Activated CD8-positive, alpha-beta memory T cell treated with anti-CD3 and anti-CD28 coated beads, Interleukin-2, amount 50 U/mL, for 4 hours (primary cell): ENCODE data around the gene SFXN5.

Source experiments
- DNase-seq: peaks from one replicate; pipeline ENCODE4 v3.0.0-alpha.2; 2020

SFXN5 gene

DNA sequence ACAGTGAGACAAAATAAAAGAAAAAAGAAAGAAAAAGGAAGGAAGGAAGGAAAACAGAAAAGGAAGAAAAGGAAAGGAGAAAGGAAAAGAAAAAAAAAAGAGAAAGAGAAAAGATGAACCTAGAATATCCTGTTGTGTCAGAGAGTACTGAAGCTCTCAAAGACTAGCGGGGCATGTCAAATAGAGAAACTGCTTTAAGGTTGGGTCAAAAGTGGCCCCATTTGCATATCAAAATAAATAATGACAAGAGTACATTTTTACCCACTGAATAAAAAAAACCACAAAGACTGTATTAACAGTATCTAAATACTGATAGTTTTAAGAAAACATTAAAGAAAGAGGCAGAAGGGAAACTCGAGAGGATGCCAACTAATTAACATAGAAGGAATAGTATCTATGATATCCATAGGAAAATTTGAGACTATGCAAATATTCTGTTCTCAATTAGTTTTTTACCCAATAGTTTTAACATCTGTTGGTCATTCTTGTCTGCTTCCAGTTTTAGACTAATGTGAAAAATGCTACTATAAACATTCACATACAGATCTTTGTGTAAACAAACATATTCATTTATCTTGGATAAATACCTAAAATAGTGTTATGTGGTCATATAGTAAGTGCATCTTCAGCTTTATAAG lies 53.2 kb downstream of the SFXN5 start:
- DNase-seq, result no peak

- DNase-seq, result no peak
Observed at GRCh38 chr2:73013936-73014335, 57.6 kb downstream of the SFXN5 start.

- DNase-seq, result no peak
Observed at GRCh38 chr2:73009177-73009839, 62.2 kb downstream of the SFXN5 start.

DNA sequence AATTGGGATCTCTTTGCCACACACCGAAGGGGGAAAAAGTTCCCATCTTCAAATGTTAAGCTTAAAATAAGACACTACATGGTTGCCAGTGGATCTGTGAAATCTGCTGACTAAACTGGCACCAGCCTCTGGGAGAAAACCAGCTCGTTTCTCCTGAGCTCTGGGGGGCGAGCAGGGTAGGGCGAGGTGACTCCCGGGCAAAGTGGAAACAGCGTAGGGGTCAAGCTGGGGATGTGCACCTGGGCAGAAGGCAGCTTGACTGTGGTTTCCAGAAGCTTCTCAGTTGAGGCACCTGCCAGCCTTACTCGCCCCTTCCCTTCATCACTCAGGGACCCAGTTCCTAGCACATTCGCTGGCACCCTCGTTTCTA lies 62.8 kb downstream of the SFXN5 start:
- DNase-seq, result no peak

- DNase-seq, result no peak
Observed at GRCh38 chr2:73007991-73008765, 63.3 kb downstream of the SFXN5 start.

GRCh38 chr2:73006969-73007710 lies 64.4 kb downstream of the SFXN5 start:
- no peak for DNase-seq

DNA sequence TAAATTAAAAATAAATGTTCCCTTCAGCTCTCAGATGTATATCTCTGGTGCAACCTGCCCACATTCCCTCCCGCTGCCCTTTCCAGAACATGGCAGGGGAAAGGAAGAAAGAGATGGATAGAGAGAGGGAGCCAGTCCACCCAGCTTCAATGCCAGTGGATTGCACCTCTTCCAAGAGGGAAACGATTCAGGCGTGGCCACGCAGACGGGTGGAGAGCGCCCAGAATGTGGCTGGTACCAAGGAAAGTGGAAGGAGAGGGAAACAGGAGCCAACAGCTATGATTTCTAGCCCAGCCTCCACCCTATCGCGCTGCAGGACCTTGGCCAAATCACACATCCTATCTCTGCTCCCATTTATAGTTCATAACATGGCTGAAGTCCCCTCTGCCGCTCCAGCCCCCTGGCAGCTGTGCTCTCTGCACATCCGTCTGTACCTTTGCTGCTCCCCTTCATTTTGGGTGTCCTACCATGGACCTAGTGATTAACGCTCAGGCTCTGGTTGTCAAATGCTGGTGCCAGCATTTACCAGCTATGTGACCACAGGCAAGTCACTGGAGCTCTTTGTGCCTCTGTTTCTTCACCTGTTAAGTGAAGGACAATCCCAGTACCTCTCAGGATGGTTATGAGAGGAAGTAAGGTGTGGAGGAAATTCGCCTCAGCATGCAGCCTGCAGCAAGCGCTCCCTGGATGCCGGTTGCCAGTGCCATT lies 66.5 kb downstream of the SFXN5 start:
- no peak for DNase-seq

- DNase-seq, result no peak
Observed at GRCh38 chr2:73004466-73004865, 67.0 kb downstream of the SFXN5 start.

GRCh38 chr2:73003027-73003426 lies 68.5 kb downstream of the SFXN5 start:
- DNase-seq, result no peak

GRCh38 chr2:73000808-73001570 lies 70.5 kb downstream of the SFXN5 start:
- DNase-seq, result no peak

DNA sequence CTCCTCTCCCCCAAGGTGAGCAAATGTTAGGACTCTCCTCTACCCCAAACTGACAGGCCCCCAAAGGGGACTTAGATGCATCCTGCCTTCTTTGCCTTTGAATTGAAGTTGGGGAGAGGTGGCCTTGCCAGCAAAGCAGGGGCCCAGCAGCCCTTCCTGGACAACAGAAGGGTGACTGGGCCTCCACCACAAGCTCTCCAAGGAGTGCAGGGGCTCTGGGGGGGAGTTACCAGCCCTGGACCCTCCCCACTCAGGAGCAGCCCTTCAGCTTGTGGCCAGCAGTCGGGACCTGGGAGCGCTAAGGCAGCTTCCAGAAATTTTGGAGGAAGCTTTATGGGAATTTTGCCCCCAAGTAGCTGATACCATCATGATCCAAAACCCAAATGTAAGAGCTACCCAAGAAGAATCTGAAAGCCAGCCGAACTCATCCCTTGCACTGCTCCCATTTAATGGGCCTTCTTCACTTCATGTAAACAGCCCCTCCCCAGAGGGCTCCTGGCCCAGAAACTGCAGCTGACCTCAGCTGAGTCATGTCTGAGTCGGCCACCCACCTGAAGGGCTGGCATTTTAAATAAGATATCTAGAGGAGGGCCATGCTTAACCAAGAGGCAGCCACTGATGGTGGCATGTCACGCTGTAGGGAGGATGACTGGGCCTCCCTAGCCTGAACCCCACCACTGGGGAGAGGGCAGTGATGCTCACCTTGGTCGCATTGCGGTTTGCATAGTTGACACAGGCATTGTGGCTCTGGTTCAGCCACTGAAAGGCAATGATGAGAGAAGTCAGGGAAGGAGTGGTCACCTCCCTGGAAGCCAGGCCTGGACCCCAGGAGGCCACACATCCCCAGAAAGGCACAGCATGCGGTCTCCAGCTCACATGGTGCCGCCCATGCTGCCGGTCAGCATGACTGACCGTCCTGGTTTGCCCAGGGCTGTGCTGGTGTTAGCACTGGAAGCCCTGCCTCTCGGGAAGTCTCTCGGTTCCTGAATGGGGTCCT lies 71.5 kb downstream of the SFXN5 start:
- no peak for DNase-seq

- no peak for DNase-seq
Observed at GRCh38 chr2:72998724-72999123, 72.8 kb downstream of the SFXN5 start.

GRCh38 chr2:72998234-72998651 lies 73.3 kb downstream of the SFXN5 start:
- no peak for DNase-seq

- no peak for DNase-seq
Observed at GRCh38 chr2:72996117-72996502, 75.4 kb downstream of the SFXN5 start.

GRCh38 chr2:72995430-72996116 lies 75.9 kb downstream of the SFXN5 start:
- no peak for DNase-seq

GRCh38 chr2:72994991-72995380 lies 76.5 kb downstream of the SFXN5 start:
- no peak for DNase-seq

- DNase-seq, result no peak
Observed at GRCh38 chr2:72994282-72994990, 77.1 kb downstream of the SFXN5 start.

GRCh38 chr2:72993933-72994280 lies 77.6 kb downstream of the SFXN5 start:
- no peak for DNase-seq

DNA sequence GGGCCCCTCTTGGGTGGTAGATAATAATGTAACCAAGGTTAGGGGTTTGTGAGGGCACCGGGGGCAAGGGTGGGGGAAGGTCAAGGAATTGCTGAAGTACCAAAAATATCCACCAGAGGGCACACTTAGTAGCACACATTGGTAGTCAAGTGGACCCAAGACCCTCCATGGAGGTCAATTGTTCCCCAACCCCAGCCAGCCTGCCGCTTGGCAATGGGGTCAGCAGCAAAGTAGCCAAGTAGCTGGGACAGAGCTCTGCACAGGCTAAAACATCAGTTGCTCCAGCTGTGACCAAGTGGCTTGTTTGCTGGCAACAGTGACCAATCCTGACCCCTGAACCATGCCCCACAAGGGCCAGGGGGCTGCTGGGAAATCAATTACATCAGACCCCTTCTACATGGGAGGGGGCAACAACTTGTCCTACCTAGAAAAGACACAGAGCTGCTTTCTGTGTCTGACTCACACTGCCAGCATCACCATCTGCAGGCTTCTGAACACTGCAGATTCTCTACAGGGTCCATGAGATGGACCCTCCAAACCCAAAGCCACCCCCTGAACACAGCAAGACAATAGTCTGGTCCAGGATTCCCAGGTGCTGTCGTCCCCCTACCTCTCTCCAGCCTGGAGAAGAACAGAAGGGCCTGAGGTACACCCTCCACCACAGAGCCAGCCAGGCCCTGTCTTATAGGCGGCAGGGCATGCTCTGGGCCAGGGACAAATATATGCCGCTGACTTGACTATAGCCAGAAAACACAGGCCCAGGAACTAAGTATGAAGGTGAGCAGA lies 78.2 kb downstream of the SFXN5 start:
- peak; percentile 33 for DNase-seq
